Urinary bladder (tissue), 4 donors: ENCODE measurements around the gene FANCB. TPM values are rescaled to one million over a fixed set of nuclear protein-coding genes. Genes with fewer than 3 reads are reported as not detected.

Source experiments
- DNase-seq: peaks from one replicate; pipeline ENCODE4 v3.0.0-alpha.2; 2015; ENCODE audit errors: extremely low spot score
- H3K27ac ChIP-seq: one replicate; pipeline ENCODE4 v1.5.1; 2013; ENCODE audit warnings: low read depth, mild to moderate bottlenecking, moderate library complexity
- H3K36me3 ChIP-seq: one replicate; pipeline ENCODE4 v1.6.1; 2013; ENCODE audit warnings: mild to moderate bottlenecking, moderate library complexity; ENCODE audit not compliant: insufficient read depth
- H3K4me1 ChIP-seq: one replicate; pipeline ENCODE4 v1.6.1; 2013; ENCODE audit warnings: mild to moderate bottlenecking, moderate library complexity; ENCODE audit not compliant: insufficient read depth
- H3K4me3 ChIP-seq: one replicate; pipeline ENCODE4 v1.5.1; 2013; ENCODE audit warnings: low read depth, low read length
- WGBS: extraction: QIAGEN DNeasy Blood & Tissue Kit; methylation state at CpG from one replicate; pipeline ENCODE4 v1.1.7; 2013; 5-methylcytosine and 5-hydroxymethylcytosine counted together
- polyA plus RNA-seq: library from polyadenylated mRNA; stranded (reverse); fragments of 200-250 nt; gene quantifications from one replicate; pipeline ENCODE4 v1.2.3, GENCODE V29; 2013
- total RNA-seq: library from RNA; depleted of rRNA; stranded (reverse); fragments of >200 nt; gene quantifications from one replicate; pipeline ENCODE4 v1.2.3, GENCODE V29; 2014
- donor health status: healthy with polysubstance abuse.
- donor health status: healthy.

FANCB gene
- 12.6 TPM for total RNA-seq
- polyA plus RNA-seq = 0.34 TPM

GRCh38 chrX:14872851-14873675 is at the start of gene FANCB, which contains the start of gene MOSPD2:
Gene FANCB, minus strand, starts transcription at chrX:14873069. Its CDS starts 7,559 bp downstream, at chrX:14865510.
Gene MOSPD2, plus strand, starts transcription at chrX:14873421. Its CDS starts 108 bp downstream, at chrX:14873529.
- Histone ChIP-seq H3K27ac (peak within 1 kb of the TSS; percentile 71), H3K4me3 (peak within 1 kb of the TSS; percentile 78), H3K4me1 (no peaks in the 10 kb centered on the region), H3K36me3 (no peaks in the 10 kb centered on the region)
- peak; percentile 78 for DNase-seq
- under 1% methylated on average over 77 of the region's 78 CpGs for WGBS

- no peaks in the 10 kb centered on the region for H3K4me1 ChIP-seq
- H3K27ac ChIP-seq = no peak overlapping the region
- no peak overlapping the region for H3K4me3 ChIP-seq
- WGBS = 76% methylated on average over 6 of the region's 6 CpGs
- H3K36me3 ChIP-seq = peaks cover 3% of the 10 kb centered on the region
- DNase-seq = no peak
Observed at GRCh38 chrX:14922437-14922836, 49.6 kb upstream of the FANCB start.

DNA sequence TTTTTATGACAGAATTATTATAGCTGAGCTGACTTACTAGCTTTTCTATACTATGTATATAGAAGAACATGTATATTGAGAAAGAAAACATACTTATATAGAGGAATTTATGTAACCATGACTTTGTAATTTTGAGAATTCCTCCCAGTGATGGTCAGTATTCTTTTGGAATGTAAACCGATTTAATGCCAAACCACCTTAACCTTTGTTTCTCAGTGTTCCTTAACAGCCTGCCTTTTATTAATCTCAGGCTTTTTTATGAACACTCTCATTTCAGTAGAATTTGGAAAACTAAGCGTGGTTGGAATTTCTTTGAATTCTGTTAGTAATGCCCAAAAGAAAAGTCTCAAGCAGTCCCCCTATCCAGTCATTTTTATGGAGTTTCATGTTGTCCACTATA is 47.3 kb upstream of the FANCB start:
- DNase-seq = no peak
- Histone ChIP-seq H3K27ac (no peak overlapping the region), H3K4me1 (no peaks in the 10 kb centered on the region), H3K36me3 (peaks cover 4% of the 10 kb centered on the region), H3K4me3 (no peak overlapping the region)
- WGBS = 85% methylated on average over 2 of the region's 2 CpGs

DNA sequence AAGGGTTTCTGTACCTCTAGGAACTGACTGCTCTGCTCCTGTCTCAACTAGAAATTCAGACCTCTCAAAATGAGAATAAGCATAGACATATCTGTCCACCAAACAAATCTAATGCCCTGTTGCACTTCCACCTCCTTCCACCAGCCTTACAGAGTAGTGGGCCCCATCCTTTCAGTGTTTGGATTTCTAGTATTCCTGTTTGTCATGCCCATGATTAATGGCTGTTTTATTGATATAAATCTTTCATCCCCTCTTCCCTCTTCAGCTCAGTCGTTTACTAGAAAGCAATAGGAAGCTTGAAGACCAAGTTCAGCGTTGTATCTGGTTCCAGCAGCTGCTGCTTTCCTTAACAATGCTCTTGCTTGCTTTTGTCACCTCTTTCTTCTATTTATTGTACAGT is 46.5 kb upstream of the FANCB start:
- Histone ChIP-seq H3K4me1 (no peaks in the 10 kb centered on the region), H3K36me3 (peaks cover 4% of the 10 kb centered on the region), H3K27ac (no peak overlapping the region), H3K4me3 (no peak overlapping the region)
- no peak for DNase-seq
- 21% methylated on average over 2 of the region's 2 CpGs for WGBS

GRCh38 chrX:14916017-14916674 is 43.3 kb upstream of the FANCB start:
- Histone ChIP-seq H3K36me3 (peaks cover 6% of the 10 kb centered on the region), H3K4me3 (no peak overlapping the region), H3K27ac (no peak overlapping the region), H3K4me1 (no peaks in the 10 kb centered on the region)
- 57% methylated on average over 3 of the region's 3 CpGs for WGBS
- DNase-seq = no peak

DNA sequence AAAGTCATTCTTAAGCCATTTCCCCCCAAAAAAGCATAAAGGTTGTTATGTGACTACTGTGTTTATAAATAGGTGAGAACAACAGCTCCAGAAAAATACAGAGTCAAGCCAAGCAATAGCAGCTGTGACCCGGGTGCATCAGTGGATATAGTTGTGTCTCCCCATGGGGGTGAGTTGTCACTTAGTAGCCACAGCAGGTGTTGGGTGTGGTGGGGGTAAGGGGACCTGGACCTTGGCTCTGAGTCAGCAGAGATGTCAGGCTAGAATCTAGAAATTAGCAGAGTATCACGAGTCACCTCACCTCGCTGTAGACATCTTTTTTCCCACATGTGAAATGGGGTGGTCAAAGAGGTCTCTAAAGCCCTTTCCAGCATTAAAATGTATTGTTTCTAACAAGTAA is 42.7 kb upstream of the FANCB start:
- Histone ChIP-seq H3K4me1 (no peaks in the 10 kb centered on the region), H3K27ac (no peak overlapping the region), H3K36me3 (peaks cover 6% of the 10 kb centered on the region), H3K4me3 (no peak overlapping the region)
- WGBS = 91% methylated on average over 3 of the region's 3 CpGs
- no peak for DNase-seq

GRCh38 chrX:14913241-14913640 is 40.4 kb upstream of the FANCB start:
- WGBS = 79% methylated on average over 2 of the region's 2 CpGs
- no peak for DNase-seq

DNA sequence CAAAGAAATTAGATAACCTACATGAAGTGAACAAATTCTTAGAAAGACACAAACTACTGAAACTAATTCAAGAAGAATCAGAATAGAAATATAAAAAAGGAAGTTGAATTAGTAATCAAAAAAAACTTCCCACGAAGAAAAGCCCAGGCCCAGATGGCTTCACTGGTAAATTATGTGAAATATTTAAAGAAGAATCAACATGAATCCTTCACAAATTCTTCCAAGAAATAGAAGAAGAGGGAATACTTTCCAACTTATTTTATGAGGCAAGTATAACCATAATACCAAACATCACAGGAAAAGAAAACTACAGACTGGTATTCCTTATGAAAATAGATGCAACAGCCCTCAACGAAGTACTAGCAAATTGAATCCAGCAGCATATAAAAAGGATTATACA is 31.0 kb upstream of the FANCB start:
- Histone ChIP-seq H3K4me1 (no peaks in the 10 kb centered on the region), H3K36me3 (peaks cover 2% of the 10 kb centered on the region), H3K4me3 (no peak overlapping the region), H3K27ac (no peak overlapping the region)
- no peak for DNase-seq
- 41% methylated on average over 2 of the region's 2 CpGs for WGBS

More at GRCh38 chrX:14913241-14913640, 40.4 kb upstream of the FANCB start:
- Histone ChIP-seq H3K27ac (no peak overlapping the region), H3K4me3 (no peak overlapping the region), H3K36me3 (peaks cover 4% of the 10 kb centered on the region), H3K4me1 (no peaks in the 10 kb centered on the region)

DNA sequence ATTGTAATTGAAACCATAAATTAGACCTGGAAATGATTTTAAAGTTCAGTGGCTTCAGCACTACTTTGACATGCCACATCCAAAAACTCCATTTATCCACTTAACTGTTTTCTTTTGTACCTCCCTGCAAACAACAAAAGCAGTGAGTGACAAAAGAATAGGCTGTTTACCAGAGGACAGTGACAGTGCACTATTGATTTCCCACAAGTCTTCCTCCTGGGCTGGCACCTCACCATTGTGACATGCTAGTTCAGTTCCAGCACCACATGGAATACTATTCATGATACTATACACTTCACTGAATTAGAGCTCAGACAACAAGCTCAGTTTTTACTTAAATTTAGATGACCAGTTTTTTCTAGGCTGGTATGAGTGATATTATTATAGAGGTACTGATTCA is 29.7 kb upstream of the FANCB start:
- H3K4me3 ChIP-seq = no peak overlapping the region
- H3K36me3 ChIP-seq = peaks cover 2% of the 10 kb centered on the region
- no peak for DNase-seq
- H3K27ac ChIP-seq = no peak overlapping the region
- H3K4me1 ChIP-seq = no peaks in the 10 kb centered on the region

DNA sequence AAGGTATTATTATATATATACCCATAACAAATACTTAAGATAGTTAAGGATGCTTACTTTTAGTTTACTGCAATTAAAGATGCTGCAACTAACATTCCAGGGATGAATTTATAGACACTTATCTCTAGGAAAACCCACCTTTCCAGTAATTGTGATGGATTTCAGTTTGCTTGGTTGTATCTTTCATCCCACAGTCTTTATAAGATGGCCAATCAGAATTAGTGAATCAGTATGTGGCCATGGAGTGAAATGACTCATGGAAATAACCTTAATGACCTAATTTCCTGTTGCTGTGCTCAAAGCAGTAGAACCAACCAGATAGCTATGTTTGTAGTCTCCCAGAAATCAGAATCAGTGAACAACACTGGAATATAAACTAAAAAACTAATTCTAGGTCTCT is 26.7 kb upstream of the FANCB start:
- no peak for DNase-seq
- Histone ChIP-seq H3K4me1 (no peaks in the 10 kb centered on the region), H3K27ac (no peak overlapping the region), H3K36me3 (peaks cover 2% of the 10 kb centered on the region), H3K4me3 (no peak overlapping the region)

DNA sequence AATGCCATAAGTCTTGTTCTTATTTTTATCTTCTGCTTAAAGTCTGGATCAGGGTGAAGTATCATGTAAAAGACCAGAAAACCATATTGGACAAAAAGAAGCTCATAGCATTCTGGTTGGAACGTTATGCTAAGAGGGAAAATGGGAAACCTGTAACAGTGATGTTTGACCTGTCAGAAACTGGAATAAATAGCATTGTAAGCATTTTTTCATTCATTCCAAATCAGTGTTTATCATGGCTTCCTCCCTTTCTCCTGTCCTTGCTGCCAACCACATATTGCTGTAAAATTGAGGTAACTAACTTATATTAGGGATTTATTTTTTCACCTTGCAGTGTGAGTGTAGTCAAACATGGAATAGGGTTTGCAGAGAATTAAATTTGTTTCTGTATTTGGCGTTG is 24.2 kb upstream of the FANCB start:
- 91% methylated on average over 2 of the region's 2 CpGs for WGBS
- no peaks in the 10 kb centered on the region for H3K4me1 ChIP-seq
- no peaks in the 10 kb centered on the region for H3K36me3 ChIP-seq
- H3K27ac ChIP-seq = no peak overlapping the region
- DNase-seq = no peak
- no peak overlapping the region for H3K4me3 ChIP-seq

- Histone ChIP-seq H3K4me3 (no peak overlapping the region), H3K27ac (no peak overlapping the region), H3K4me1 (no peaks in the 10 kb centered on the region), H3K36me3 (no peaks in the 10 kb centered on the region)
- no peak for DNase-seq
- 96% methylated on average over 2 of the region's 2 CpGs for WGBS
Observed at GRCh38 chrX:14896273-14896672, 23.4 kb upstream of the FANCB start.

- no peak overlapping the region for H3K27ac ChIP-seq
- H3K4me1 ChIP-seq = no peaks in the 10 kb centered on the region
- no peaks in the 10 kb centered on the region for H3K36me3 ChIP-seq
- no peak for DNase-seq
- no peak overlapping the region for H3K4me3 ChIP-seq
- WGBS = 90% methylated on average over 3 of the region's 3 CpGs
Observed at GRCh38 chrX:14886252-14886651, 13.4 kb upstream of the FANCB start.

DNA sequence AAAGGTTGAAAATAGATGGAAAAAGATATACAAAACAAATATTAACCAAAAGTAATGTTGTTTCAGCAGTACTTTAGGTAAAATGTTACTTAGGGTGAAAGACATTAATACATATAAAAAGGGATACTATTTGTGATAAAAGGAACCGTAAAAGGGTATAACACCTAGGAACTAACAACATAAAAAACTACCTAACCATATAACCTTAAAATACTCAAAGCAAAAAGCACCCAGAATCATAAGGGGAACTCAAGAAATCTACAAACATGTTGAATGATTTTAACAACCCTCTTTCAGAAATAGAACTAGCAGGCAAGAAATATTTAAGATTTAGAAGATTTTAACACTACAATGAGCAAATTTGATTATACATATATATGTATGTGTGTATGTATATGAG is 11.8 kb upstream of the FANCB start:
- Histone ChIP-seq H3K36me3 (no peaks in the 10 kb centered on the region), H3K27ac (no peak overlapping the region), H3K4me3 (no peak overlapping the region), H3K4me1 (no peaks in the 10 kb centered on the region)
- no peak for DNase-seq
- WGBS = 81% methylated on average over 1 of the region's 1 CpG
